HG03520 (cell line): ENCODE results near the gene RGR.

Source experiments
- ATAC-seq: cut with Tn5 transposase; IDR thresholded peaks from one replicate; pipeline ENCODE4 v1.9.1; 2021; ENCODE audit warnings: mild to moderate bottlenecking, moderate library complexity; ENCODE audit not compliant: unreplicated experiment

Gene RGR, protein sequence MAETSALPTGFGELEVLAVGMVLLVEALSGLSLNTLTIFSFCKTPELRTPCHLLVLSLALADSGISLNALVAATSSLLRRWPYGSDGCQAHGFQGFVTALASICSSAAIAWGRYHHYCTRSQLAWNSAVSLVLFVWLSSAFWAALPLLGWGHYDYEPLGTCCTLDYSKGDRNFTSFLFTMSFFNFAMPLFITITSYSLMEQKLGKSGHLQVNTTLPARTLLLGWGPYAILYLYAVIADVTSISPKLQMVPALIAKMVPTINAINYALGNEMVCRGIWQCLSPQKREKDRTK

DNA sequence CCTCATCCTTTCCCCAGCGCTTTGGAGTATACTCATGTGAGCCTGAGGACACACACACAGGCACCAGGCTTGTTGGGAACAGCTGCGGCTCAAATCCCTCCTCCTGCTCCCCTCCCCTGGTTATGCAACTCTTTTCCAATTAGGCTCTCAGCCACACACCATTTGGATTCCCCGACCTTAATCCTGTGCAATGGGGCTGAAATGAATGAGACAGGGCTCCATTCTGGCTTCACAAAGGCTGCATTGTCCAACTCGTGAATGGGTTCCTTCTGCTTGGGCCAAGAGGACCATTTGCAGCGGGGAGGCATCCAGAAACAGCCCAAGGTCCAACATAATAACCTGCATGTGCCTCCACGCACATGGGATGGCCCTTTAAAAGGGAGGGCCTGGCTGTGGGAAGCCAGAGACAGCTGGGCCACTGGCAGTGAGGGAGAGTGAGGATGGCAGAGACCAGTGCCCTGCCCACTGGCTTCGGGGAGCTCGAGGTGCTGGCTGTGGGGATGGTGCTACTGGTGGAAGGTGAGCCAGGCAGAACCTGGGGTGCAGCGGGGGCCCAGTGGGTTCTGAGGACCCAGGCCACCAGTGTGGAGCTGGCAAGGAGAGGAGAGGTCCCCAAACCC lies at the start of gene RGR:
Gene RGR, plus strand, starts transcription at position 403 of the 620 bp plus-strand sequence. Its CDS starts 38 bp downstream, at position 441.
- ATAC-seq = no peak

DNA sequence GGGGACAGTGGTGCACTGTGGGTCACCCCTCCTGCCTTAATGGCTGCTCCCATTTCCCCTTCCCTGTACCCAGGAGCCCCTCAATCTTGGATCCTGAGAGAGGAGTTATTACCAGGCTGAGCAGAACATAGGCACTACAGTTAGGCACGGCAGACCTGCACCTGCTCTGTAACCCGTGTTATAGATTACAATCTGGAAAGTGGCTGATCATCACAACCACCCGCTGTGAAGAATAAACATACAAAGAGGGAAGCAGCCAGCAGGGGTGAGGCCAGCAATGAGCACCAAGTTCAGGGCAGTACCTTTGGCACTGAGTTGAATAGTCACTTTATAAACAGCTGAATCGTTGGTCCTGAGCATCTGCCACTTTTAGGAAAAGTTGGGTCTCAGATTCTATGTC lies 48.8 kb upstream of the RGR start:
- ATAC-seq = no peak

DNA sequence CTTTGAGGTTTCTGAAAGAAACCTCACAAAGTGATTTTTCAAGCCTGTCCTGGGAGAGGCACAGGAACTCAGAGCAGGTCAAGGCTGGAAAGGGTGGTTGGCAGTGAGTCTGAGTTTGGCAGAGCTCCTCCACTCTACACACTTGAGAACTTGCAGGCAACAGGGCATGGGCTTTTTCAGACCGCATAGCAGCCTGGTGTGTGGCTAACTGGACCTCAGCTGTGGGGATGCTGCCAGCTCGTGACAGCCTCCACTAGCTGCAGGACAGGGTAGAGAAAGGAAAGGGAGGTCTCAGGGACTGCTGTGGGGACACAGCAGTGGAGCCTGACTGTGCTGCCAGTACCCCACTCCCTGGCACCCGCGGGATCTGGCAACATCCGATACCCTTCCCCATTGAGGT lies 47.9 kb upstream of the RGR start:
- no peak for ATAC-seq

DNA sequence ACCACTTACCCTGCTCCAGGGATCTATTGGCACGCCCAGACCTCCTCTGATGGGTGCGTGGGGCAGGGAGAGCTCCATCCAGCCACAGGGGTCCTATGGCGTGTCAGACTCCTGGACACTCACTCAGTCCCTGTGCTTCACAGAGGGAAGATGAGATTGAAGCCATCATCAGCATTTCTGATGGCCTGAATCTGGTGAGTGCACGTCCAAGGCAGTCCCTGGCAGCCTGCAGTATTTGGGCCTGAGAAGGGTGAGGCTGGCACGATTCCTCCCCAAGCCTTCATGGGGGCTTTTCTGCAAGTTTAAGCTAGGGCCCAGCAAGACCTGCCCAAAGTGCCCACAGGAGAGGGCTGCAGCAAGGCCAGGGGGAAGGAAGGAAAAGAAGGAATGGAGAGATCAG lies 47.2 kb upstream of the RGR start:
- no peak for ATAC-seq

DNA sequence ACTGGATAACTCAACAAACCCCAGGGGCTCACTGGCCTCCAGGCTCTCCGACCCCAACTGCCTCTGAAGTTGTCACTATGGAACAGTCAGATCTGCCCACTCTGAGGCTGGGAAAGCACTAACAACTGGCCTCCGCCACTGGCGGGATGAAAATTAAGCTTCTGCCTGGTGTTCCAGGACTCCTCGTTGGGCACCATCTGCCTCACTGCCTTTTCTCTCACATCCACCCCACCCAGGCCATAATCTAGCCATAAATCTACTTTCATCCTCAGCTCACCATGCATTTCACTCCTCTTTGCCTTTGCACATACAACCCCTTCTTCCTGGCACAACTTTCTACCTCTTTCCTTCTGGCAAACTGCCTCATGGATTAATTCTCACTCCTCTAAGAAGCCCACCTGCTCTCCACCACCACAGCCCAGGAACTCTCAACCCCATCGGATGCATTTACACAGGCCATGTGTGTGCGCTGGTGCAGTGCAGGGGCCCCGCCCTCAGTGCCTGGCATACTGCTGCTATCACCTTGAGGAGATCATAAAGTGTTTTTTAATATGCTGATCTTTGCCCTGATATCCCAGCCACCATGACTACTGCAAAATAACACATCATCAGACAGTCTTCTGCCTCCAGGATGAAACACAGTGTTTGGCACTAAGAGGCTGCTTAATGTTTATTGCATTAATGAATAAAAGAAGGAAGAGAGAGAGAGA lies 46.5 kb upstream of the RGR start:
- no peak for ATAC-seq

DNA sequence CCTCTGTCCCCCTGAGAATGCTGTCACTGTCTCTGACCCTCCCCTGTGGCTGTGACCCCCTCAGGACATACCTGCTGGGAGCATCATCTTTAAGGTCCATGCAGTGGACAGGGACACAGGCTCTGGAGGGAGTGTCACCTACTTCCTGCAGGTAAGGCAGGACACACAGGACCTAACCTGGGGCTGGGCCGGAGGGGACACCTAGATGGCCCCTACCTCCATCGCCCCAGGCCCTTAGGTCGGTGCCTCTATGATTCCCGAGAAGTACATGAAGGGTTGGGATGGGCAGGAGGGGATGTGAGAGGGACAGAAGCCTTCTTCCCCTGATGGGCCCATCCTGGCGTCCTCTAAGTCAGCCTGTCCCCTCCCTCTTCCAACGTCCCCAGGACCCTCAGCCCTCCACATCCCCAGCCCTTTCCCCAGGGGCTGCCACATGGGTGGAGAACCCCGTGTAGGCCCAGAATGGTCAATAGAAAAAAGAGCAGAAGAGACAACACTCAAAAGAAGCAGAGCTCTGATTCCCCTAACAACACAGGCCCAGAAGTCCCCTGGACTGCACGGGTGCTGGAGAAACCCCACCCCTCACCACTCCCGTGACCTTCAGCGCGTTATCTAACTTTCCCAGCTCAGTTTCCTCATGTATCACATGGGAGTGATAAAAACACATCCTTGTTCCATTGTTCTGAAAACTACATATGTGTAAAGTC lies 44.2 kb upstream of the RGR start:
- ATAC-seq = no peak

DNA sequence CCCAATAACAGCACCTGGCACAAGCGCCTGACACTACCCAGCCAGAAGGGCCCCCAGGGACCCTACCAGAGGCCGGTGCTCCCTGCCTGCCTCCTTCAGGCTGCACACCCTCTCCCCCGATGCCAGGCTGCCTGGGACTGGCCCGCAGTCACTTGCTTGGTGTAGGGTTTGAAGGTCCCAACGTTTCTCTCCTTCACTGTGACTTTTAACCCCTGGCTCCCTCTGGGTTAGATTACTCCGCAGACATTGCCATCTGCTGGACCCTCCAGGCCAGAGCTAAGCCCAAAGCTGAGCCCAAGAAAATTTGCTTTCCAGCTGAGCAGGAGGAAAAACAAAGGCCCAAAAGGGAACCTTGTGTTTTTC lies 43.6 kb upstream of the RGR start:
- no peak for ATAC-seq

DNA sequence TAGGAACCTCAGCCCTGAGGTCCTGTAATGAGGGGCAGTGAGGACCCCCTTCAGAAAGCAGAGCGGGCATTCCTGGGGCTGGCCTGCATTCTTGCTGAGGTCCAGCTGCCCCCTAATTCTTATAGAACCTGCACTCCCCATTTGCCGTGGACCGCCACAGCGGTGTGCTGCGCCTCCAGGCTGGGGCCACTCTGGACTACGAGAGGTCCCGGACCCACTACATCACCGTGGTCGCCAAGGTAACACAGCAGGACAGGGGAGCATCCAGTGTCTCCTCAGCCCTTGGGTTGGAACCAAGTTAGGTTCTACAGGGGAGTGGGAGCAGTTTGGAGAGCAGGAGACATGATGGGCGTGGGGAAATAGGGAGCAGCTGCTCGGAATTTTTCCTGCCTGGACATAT lies 43.2 kb upstream of the RGR start:
- ATAC-seq = no peak

DNA sequence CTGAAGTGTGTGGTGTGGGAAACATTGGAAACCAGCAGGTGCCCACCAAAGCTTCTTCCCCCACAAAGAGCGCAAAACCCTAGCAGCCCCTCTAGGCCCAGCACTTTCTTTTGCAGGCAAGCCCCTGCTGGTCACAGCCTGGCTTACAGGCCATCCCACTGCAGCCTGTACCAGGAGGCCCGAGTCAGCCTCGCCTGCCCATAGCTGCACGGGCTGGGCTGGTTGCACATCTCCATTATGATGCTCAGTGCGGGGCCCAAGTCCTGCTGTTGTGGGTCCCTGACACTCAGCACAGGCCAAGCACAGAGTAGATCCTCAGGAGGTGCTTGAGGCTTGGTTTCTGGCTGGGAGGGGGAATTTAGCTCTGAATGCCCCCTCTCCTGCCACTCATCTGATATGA lies 42.5 kb upstream of the RGR start:
- ATAC-seq = no peak

DNA sequence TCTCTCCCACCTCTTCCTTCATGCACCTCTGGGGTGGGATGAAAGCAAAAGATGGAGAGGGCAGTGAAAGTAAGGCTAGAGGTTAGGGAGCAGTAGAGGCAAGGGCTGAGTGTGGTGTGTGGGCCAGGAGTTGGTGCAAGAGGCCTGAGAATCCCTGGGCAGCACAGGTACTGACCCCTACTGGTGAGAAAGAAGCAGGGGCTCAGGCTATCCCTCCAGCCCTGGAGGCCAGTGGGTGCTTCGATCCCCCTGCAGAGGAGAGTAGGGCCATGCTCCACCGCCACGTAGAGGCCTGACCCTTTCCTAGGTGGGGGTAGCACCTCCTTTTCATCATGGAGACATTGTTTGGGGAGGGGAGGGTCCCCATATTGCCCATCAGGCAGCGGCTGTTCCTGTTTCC lies 40.7 kb upstream of the RGR start:
- ATAC-seq = peak; percentile 64

DNA sequence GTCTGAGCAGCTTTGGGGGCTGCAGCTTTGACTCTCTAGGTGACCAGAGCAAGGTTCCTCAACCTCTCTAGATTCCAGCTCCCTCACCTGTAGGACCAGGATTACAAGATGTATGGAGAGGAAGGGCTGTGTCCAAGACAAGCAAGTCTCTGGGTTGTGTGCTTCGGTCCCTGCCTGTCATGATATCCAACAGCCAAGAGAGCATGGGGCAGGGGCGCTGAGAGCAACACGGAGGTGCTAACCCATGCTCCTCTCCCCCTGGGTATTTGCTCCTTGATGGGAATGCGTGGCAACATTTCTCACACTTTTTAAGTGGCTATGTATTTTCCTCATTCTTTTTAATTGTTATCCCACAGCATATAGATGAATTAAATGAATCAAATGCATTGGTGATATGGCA lies 40.2 kb upstream of the RGR start:
- ATAC-seq = no peak

DNA sequence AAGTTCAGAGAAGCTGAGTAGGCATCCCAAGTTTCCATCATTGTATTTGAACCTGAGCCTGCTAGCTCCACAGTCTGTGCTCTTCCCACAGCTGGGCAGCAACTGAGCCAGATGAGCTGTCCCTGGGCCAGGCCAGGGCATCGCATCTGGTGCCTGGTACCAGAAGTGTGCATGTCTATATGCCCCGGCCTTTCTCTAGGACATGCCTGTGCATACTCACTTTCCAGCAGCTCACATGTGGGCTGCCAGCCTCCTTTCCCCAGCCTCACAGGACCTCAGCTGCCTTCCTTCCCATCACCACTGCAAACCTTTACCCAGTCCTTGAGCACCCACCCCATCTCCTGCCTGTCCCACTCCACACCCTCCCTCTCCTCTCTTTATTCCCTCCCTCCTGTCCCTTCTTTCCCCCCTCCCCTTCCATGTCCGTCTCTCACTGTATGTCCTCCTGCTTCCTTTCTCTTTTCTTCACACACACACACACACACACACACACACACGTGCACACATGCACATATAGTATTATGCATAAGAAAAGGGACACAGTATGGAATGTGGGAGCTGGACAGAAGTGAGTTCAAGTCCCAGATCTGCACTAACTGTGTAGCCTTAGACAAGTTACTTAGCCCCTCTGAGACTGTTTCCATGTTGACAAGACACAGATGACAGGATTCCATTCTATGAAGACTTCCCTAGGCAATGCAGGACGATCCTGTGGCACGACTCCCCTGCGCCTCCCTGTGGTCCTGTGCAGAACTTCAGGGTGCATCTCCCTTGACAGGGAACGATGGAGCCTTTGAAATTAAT lies 39.6 kb upstream of the RGR start:
- ATAC-seq = peak; percentile 76

DNA sequence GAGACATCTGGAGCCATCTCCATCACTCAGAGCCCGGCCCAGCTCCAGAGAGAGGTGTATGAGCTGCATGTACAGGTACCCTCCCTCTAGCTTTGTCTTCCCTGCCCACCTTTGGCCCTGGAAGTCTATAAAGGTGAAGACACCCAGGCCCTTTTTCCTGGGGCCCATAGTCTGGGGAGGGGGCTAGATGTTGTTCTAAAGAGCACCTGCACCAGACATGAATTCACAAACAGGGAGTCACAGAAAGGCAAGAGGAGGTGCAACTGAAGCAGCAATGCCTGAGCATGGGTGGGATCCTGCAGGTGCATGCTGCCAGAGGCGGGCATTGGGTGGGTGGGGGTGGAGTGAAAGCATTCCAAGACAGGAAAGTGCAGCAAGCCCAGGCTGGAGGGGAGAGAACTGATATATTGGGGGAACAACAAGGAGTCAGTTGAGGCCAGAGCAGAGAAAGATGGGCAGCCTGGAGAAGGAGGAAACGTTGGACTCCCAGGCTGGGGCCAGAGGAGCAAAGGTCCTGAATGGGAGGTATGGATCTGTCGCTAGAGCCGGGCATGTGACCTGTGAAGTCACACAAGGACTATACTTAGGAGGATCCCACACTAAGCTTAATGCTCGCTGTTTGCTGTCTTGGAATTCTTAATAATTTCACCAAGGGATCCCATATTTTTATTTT lies 38.9 kb upstream of the RGR start:
- ATAC-seq = no peak

DNA sequence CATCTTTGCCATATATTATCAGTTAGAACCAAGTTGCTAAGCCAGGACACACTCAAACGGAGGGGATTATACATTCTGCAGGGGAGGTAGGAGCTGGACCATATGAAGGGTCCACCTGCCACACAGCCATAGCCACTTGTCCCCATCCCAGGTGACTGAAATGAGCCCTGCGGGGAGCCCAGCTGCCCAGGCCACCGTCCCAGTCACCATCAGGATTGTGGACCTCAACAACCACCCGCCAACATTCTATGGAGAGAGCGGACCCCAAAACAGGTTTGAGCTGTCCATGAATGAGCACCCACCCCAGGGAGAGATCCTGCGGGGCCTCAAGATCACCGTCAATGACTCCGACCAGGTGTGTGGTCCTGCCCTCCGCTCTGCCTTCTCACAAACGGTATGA lies 36.8 kb upstream of the RGR start:
- no peak for ATAC-seq

DNA sequence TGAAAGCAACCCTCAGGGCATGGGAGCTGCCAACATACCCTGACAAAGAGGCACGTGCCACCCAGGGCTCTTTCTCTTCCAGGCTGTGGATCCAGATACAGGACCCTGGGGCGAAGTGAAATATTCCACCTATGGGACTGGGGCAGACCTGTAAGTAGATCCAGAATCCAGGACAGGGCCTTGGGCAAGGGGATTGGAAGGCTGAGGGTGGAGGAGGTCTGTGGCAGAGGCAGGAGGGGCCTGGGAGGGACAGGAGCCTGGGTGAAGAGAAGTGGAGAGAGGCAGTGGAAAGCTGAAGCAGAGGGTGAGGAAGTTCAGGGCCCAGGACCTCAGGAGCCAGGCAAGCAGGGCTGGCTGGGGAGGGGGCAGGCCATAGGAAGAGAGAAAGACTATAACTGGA lies 33.3 kb upstream of the RGR start:
- no peak for ATAC-seq

DNA sequence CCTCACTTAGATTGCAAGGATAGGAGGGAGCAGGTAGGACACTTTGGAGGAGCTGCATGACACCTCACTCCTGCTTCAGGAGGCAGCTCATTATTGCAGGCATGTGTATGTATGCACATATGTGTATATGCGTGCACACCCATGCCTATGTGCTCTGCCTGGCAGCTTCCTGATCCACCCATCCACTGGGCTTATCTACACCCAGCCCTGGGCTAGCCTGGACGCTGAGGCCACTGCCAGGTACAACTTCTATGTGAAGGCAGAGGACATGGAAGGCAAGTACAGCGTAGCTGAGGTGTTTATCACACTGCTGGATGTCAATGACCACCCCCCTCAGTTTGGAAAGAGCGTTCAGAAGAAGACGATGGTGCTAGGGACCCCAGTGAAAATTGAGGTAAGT lies 32.8 kb upstream of the RGR start:
- no peak for ATAC-seq

DNA sequence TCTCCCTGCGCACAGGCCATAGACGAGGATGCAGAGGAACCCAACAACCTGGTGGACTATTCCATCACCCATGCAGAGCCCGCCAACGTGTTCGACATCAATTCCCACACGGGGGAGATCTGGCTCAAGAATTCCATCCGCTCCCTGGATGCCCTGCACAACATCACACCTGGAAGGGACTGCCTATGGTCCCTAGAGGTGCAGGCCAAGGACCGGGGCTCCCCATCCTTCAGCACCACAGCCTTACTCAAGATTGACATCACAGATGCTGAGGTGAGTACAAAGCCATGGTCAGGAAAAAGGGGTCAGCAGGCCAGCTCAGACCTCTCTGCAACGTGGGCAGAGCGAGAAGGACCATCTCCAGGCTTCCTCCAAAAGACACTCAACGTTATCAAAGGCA lies 31.8 kb upstream of the RGR start:
- ATAC-seq = no peak

DNA sequence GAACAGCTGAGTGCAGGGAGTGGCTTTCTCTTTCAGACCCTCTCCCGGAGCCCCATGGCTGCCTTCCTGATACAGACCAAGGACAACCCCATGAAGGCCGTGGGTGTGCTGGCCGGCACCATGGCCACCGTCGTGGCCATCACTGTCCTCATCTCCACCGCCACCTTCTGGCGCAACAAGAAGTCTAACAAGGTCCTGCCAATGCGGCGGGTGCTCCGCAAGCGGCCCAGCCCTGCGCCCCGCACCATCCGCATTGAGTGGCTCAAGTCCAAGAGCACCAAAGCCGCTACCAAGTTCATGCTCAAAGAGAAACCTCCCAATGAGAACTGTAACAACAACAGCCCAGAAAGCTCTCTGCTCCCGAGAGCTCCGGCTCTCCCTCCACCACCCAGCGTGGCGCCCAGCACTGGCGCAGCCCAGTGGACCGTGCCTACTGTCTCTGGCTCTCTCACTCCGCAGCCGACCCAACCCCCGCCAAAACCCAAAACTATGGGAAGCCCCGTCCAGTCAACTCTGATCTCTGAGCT lies 30.7 kb upstream of the RGR start:
- ATAC-seq = no peak

DNA sequence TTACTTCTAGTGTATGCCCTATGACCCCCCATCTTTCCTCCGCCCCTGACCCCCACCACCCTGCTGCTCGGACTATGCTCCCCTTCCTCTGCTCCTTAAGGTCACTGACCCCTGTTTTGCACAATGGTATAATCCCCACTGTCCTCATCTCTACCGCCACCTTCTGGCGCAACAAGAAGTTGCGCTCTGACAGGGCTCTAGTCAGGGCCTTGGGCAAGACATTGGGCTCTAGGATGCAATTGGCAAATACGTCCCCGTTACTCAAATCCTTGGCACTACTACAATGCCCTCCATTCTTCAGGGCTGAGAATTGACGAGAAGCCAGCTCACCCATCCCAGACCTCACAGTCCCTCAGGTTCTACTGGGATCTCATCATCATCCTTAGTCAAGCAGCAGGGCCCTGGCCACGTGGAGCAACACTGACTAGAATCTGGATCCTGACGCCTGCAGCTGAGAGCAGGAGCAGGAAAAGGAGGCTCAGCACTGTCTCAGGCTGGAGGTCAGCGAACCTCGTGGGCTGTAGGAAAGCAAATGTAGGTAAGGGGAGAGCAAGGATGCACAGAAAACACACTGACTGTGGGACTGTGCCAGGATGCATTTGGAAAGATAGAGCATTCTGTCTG lies 30.1 kb upstream of the RGR start:
- peak; percentile 84 for ATAC-seq

DNA sequence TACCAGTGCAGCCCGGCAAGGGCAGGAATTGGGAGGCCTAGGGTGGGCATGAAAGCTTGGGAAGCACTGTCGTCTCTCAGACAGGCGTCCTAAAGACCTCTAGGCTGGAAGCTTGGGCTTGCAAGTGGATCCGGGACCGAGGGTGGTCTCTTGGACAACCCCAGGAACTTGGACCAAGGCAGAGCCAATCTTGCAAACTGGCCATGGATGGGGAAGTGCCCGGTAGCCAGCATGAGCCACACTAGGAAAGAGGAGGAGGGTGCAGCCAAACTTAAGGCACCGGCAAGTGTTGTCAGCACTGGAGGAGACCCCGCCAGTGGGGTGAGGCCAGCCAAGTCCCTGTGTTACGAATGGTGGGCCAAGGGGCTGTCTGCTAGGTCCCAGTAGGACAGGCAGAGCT lies 28.0 kb upstream of the RGR start:
- ATAC-seq = no peak
